ENCODE measurements around the gene TBX4. TPM values are rescaled to one million over a fixed set of nuclear protein-coding genes. Genes with fewer than 3 reads are reported as not detected.

Gene TBX4
- total RNA-seq, 2 experiments from 2014 or later: not detected

GRCh38 chr17:61408151-61409041 is 43.8 kb upstream of the TBX4 start:
- H3K4me1 Mint-ChIP-seq: peaks cover 22% of the 10 kb centered on the region
- POLR2A ChIA-PET: no interaction called here
- no peak overlapping the region for H3K27ac Mint-ChIP-seq
- H3K9me3 Mint-ChIP-seq (ENCODE audit: low read depth): no peaks in the 10 kb centered on the region
- CTCF ChIA-PET: interaction anchor here (0.7 to 1.9 kb wide), 6 partner anchors 12 to 688 kb away, joined by 3 to 10 read pairs (median 3); no protein-coding TSS in a partner anchor
- peaks cover 49% of the 10 kb centered on the region for H3K27me3 Mint-ChIP-seq
- H3K36me3 Mint-ChIP-seq (ENCODE audit: low read depth): no peaks in the 10 kb centered on the region
- DNase-seq (no peak), ATAC-seq (no peak)
- intact Hi-C loops (cut with DNase I, micrococcal nuclease): no loop called here
- peak overlapping the region; percentile 45 for H3K4me3 Mint-ChIP-seq

GRCh38 chr17:61409301-61410112 is 42.7 kb upstream of the TBX4 start:
- H3K36me3 Mint-ChIP-seq (ENCODE audit: low read depth): no peaks in the 10 kb centered on the region
- peaks cover 14% of the 10 kb centered on the region for H3K4me1 Mint-ChIP-seq
- no peaks in the 10 kb centered on the region for H3K9me3 Mint-ChIP-seq (ENCODE audit: low read depth)
- peaks cover 41% of the 10 kb centered on the region for H3K27me3 Mint-ChIP-seq
- ChIA-PET POLR2A (no interaction called here), CTCF (interaction anchor here (0.8 to 2.3 kb wide), 5 partner anchors 10 to 689 kb away, joined by 3 to 10 read pairs (median 3); no protein-coding TSS in a partner anchor)
- H3K4me3 Mint-ChIP-seq: peak overlapping the region; percentile 45
- peak; percentile 62 for DNase-seq
- intact Hi-C loops (cut with DNase I, micrococcal nuclease): loop anchor here (2.0 to 5.0 kb wide), 4 partner anchors 13 to 807 kb away; partner anchors contain the start of gene PPM1D (in 1 of the 2)
- peak; percentile 20 for ATAC-seq
- no peak overlapping the region for H3K27ac Mint-ChIP-seq

GRCh38 chr17:61410141-61411010 is 41.8 kb upstream of the TBX4 start:
- no peaks in the 10 kb centered on the region for H3K9me3 Mint-ChIP-seq (ENCODE audit: low read depth)
- intact Hi-C loops (cut with DNase I, micrococcal nuclease): loop anchor here (2.0 to 5.0 kb wide), 4 partner anchors 14 to 808 kb away; partner anchors contain the start of gene PPM1D (in 1 of the 2)
- H3K4me1 Mint-ChIP-seq: peaks cover 14% of the 10 kb centered on the region
- peaks cover 38% of the 10 kb centered on the region for H3K27me3 Mint-ChIP-seq
- H3K36me3 Mint-ChIP-seq (ENCODE audit: low read depth): no peaks in the 10 kb centered on the region
- CTCF ChIA-PET: interaction anchor here (0.8 to 2.3 kb wide), 6 partner anchors 11 to 690 kb away, joined by 3 to 10 read pairs (median 3); no protein-coding TSS in a partner anchor
- H3K4me3 Mint-ChIP-seq: peak overlapping the region; percentile 45
- DNase-seq: peak; percentile 87
- POLR2A ChIA-PET: interaction anchor here (0.8 kb wide), 1 partner anchor 163 kb away, joined by 3 read pairs; no protein-coding TSS in a partner anchor
- H3K27ac Mint-ChIP-seq: no peak overlapping the region
- peak; percentile 57 for ATAC-seq

- intact Hi-C loops (cut with DNase I, micrococcal nuclease): loop anchor here (2.0 to 5.0 kb wide), 4 partner anchors 14 to 809 kb away; partner anchors contain the start of gene PPM1D (in 1 of the 2)
- H3K4me1 Mint-ChIP-seq: peaks cover 14% of the 10 kb centered on the region
- DNase-seq (no peak), ATAC-seq (no peak)
- H3K36me3 Mint-ChIP-seq (ENCODE audit: low read depth): no peaks in the 10 kb centered on the region
- CTCF ChIA-PET: interaction anchor here (0.8 to 2.3 kb wide), 3 partner anchors 108 to 667 kb away, joined by 3 to 8 read pairs (median 3); no protein-coding TSS in a partner anchor
- H3K27me3 Mint-ChIP-seq: peaks cover 37% of the 10 kb centered on the region
- H3K27ac Mint-ChIP-seq: no peak overlapping the region
- H3K9me3 Mint-ChIP-seq (ENCODE audit: low read depth): no peaks in the 10 kb centered on the region
- POLR2A ChIA-PET: interaction anchor here (0.8 kb wide), 1 partner anchor 162 kb away, joined by 3 read pairs; no protein-coding TSS in a partner anchor
- H3K4me3 Mint-ChIP-seq: peak overlapping the region; percentile 38
Observed at GRCh38 chr17:61411011-61411260, 41.3 kb upstream of the TBX4 start.

GRCh38 chr17:61411261-61412142 is 40.7 kb upstream of the TBX4 start:
- DNase-seq (peak; percentile 46), ATAC-seq (no peak)
- CTCF ChIA-PET: interaction anchor here (0.5 to 2.6 kb wide), 19 partner anchors 10 to 751 kb away, joined by 3 to 12 read pairs (median 3); no protein-coding TSS in a partner anchor
- Mint-ChIP-seq H3K27me3 (peaks cover 34% of the 10 kb centered on the region), H3K4me3 (peak overlapping the region; percentile 49), H3K9me3 (ENCODE audit: low read depth) (no peaks in the 10 kb centered on the region), H3K4me1 (peaks cover 14% of the 10 kb centered on the region), H3K27ac (no peak overlapping the region), H3K36me3 (ENCODE audit: low read depth) (no peaks in the 10 kb centered on the region)
- POLR2A ChIA-PET: interaction anchor here (0.6 to 0.7 kb wide), 3 partner anchors 189 to 451 kb away, joined by 3 to 4 read pairs (median 3); no protein-coding TSS in a partner anchor
- intact Hi-C loops (cut with DNase I, micrococcal nuclease): loop anchor here (1.0 to 5.0 kb wide), 12 partner anchors 15 to 809 kb away; partner anchors contain the start of gene PPM1D (in 1 of the 2)

GRCh38 chr17:61412143-61412859 is 39.9 kb upstream of the TBX4 start:
- intact Hi-C loops (cut with DNase I, micrococcal nuclease): loop anchor here (1.0 to 5.0 kb wide), 9 partner anchors 139 to 810 kb away; partner anchors contain the start of gene PPM1D (in 1 of the 2)
- peak overlapping the region; percentile 49 for H3K4me3 Mint-ChIP-seq
- peak; percentile 70 for ATAC-seq
- peaks cover 31% of the 10 kb centered on the region for H3K27me3 Mint-ChIP-seq
- CTCF ChIA-PET: interaction anchor here (0.5 to 2.6 kb wide), 21 partner anchors 9 to 751 kb away, joined by 3 to 12 read pairs (median 3); no protein-coding TSS in a partner anchor
- H3K9me3 Mint-ChIP-seq (ENCODE audit: low read depth): no peaks in the 10 kb centered on the region
- H3K36me3 Mint-ChIP-seq (ENCODE audit: low read depth): no peaks in the 10 kb centered on the region
- POLR2A ChIA-PET: interaction anchor here (0.6 to 0.7 kb wide), 3 partner anchors 190 to 451 kb away, joined by 3 to 4 read pairs (median 3); no protein-coding TSS in a partner anchor
- H3K27ac Mint-ChIP-seq: no peak overlapping the region
- peaks cover 14% of the 10 kb centered on the region for H3K4me1 Mint-ChIP-seq
- peak; percentile 84 for DNase-seq

GRCh38 chr17:61412860-61413660 is 39.2 kb upstream of the TBX4 start:
- DNase-seq: no peak
- H3K27ac Mint-ChIP-seq: no peak overlapping the region
- H3K27me3 Mint-ChIP-seq: peaks cover 24% of the 10 kb centered on the region
- ChIA-PET POLR2A (no interaction called here), CTCF (interaction anchor here (0.6 to 2.6 kb wide), 13 partner anchors 12 to 733 kb away, joined by 3 to 12 read pairs (median 3); no protein-coding TSS in a partner anchor)
- no peaks in the 10 kb centered on the region for H3K36me3 Mint-ChIP-seq (ENCODE audit: low read depth)
- intact Hi-C loops (cut with DNase I, micrococcal nuclease): loop anchor here (1.0 to 5.0 kb wide), 9 partner anchors 138 to 811 kb away; partner anchors contain the start of gene PPM1D (in 1 of the 2)
- no peaks in the 10 kb centered on the region for H3K9me3 Mint-ChIP-seq (ENCODE audit: low read depth)
- H3K4me1 Mint-ChIP-seq: peaks cover 14% of the 10 kb centered on the region
- no peak overlapping the region for H3K4me3 Mint-ChIP-seq
- ATAC-seq: peak; percentile 0

- no peak for DNase-seq
- CTCF ChIA-PET: interaction anchor here (1.1 to 2.6 kb wide), 4 partner anchors 34 to 448 kb away, joined by 3 to 12 read pairs (median 6); no protein-coding TSS in a partner anchor
- no peak for ATAC-seq
- Mint-ChIP-seq H3K4me1 (peaks cover 11% of the 10 kb centered on the region), H3K4me3 (no peak overlapping the region), H3K36me3 (ENCODE audit: low read depth) (no peaks in the 10 kb centered on the region), H3K9me3 (ENCODE audit: low read depth) (no peaks in the 10 kb centered on the region), H3K27me3 (peaks cover 19% of the 10 kb centered on the region), H3K27ac (no peak overlapping the region)
- intact Hi-C loops (cut with DNase I, micrococcal nuclease): loop anchor here (2.0 to 5.0 kb wide), 5 partner anchors 161 to 811 kb away; partner anchors contain the start of gene PPM1D (in 1 of the 2)
- POLR2A ChIA-PET: no interaction called here
Observed at GRCh38 chr17:61413661-61414126, 38.5 kb upstream of the TBX4 start.
